HG03342 (cell line): ENCODE data around the gene INTS1.

Source experiments
- ATAC-seq: cut with Tn5 transposase; IDR thresholded peaks from one replicate; pipeline ENCODE4 v1.9.1; 2021; ENCODE audit warnings: mild to moderate bottlenecking, moderate library complexity; ENCODE audit not compliant: unreplicated experiment

The INTS1 gene

DNA sequence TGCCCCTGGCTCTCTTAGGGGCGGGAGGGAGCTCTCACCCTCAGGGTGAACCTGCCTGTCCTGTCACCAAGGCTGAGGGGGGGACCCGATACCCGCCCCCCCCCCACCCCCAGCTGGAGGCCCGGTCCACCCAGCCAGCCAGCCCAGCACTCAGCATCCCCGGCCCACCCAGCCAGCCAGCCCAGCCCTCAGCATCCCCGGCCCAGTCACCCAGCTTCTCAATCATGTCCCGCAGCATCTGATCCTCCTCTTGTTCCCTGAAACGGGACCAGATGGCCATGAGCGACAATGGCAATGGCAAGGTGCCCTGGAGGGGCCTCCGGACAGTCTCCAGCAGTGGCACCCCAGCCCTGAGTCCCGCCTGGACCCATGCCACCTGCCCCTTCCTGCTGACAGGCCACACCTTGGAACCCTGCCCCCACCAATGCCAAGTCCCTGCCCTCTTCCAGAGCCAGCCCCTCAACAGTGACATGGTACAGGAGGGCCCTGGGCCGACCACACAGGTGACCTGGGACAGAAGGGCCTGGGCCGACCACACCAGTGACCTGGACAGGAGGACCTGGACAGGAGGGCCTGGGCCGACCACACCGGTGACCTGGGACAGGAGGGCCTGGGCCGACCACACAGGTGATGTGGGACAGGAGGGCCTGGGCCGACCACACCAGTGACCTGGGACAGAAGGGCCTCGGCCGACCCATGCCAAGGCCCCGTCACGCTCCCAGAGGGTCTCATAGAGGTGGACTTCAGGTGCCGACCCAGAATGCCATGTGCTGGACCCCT is 69.1 kb downstream of the INTS1 start:
- ATAC-seq, result no peak

DNA sequence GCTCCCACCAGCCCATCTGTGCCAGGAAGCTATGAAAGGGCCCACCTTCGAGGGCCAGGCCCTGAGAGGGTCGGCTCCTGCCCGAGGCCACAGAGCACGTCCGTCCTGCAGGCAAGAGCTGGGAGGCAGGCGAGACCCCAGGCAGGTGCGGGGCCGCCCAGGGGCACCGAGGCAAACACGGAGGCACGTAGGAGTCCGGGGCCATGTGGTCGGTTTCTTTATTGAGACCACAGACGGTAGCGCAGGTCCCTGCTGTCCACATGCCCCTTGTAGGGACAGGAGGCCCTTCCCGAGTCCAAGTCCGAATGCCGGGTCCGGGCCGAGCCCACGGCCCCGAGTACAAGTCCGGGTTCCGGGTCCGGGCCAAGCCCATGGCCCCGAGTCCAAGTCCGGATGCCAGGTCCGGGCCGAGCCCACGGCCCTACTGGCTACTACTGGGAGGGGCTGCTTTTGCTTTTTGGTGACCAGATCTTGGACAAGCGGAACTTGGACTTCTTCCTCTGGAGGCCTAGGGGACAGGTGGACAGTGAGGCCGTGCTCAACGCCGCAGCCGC is 69.9 kb downstream of the INTS1 start:
- ATAC-seq, result no peak

DNA sequence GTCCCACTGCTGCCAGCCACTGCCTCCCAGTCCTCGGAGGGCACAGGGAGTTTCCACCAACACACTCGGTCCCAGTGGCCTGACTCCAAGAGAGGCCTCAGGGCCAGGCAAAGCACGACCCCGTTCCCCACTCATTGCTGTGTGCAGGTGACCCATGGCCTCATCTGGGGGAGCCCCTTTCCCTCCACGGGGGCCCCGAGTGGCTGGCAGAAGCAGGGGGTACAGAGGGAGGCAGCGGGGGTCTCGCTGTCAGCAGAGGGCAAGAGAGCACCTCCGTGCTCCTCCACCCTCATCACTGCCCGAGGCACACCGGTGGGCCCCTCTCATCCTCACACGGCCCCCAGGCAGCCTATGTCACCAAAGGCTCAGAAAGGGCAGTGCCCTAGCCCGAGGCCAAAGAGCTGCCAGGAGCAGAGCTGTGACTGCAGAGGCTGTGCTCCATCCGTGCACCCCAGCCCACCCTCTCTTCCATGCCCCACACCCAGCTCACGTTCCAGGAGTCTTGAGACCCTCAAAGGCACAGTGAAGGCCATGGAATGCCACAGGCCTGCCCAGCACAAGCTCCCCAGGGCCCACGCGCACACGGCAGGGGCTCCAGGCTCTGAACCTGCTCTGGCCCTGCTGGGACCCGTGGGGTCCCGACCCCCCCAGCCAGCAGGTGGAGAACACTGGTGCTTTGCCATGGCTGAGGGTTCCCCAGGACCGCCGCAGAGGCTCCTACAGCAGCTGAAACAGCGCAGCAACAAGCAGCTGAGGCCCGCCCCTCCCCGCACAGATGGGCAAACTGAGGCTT is 70.9 kb downstream of the INTS1 start:
- ATAC-seq, result no peak

DNA sequence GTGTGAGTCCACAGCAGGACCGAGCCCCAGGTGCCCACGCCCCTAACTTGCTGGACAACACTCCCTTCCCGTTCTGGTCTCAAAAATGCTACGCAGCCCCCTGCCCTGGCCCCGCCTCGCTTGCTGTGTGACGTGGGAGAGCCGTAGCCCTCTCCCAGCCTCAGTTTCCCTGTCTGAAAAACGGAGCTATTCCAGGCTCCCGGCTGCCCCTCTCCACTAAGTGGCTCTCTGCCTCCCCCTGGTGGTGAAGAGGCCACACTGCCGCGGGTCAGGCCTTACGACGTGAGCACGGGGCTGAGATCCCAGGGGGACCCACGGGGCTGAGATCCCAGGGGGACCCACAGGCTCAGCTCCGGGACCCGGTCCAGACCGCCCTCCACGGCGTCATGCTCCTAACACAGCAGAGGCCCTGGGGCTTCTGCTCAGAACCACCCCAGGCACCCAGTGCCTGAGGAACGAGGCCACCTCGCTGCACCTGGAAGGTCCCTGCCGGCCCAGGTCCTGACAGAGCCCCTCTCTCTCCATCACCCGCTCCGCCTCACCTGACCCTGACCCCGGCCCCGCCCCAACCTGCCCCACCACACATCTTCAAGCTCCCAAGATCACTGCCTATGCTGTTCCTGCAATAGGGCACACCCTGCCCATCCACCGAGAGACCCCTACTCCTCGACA is 71.6 kb downstream of the INTS1 start:
- ATAC-seq, result no peak

DNA sequence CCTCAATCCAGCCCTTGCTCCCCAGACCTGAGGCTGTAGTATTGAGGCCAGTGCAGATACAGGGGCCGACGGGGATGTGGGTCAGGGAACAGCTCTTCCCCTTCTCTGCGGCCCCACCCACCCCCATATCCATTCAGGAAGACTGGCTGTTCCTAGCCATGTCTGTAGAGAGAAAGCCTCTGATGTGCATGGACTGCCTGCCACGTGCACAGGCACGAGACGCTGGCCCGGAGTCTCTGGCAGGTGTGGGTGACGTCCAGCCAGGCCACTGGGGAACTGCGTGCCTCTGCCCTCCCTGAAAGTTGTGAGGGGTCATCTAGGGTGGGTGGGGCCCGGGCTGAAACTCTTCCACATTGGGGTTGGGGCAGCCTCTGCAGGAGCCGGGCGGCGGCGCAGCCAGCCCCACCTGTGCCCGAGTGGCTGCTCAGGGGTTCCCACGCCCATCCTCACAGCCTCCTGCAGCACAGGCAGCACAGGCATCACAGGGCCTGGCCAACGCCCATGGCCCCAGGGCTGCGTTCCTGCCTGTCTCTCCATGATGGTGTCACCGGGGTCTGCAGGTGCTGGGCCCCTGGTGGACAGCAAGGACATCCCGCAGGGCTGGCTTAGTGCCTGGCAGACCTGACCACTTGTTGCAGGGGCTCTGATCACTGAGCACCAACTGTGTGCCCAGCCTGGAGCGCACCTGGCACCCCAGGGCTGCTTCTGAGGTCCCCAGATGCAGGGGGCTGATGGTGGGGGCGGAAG is 72.4 kb downstream of the INTS1 start:
- no peak for ATAC-seq

DNA sequence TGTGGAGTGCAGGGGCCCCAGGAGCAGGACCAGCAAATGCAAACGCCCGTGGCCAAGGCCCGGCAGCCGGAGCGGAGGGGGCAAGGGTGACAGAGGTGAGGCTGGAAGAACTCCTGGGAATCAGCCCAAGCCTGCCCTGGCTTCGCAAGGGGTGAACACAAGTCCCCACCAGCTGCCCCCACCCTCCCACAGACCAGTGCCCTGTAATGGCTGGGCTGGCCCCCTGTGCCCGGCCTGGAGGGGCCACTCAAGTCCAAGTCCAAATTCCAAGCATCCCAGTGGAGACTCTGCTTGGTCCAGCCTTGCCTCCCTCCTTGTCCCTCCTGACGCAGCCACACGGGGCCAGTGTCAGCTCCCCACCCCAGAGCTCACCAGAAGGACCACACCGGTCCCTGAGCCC is 73.0 kb downstream of the INTS1 start:
- ATAC-seq, result no peak

DNA sequence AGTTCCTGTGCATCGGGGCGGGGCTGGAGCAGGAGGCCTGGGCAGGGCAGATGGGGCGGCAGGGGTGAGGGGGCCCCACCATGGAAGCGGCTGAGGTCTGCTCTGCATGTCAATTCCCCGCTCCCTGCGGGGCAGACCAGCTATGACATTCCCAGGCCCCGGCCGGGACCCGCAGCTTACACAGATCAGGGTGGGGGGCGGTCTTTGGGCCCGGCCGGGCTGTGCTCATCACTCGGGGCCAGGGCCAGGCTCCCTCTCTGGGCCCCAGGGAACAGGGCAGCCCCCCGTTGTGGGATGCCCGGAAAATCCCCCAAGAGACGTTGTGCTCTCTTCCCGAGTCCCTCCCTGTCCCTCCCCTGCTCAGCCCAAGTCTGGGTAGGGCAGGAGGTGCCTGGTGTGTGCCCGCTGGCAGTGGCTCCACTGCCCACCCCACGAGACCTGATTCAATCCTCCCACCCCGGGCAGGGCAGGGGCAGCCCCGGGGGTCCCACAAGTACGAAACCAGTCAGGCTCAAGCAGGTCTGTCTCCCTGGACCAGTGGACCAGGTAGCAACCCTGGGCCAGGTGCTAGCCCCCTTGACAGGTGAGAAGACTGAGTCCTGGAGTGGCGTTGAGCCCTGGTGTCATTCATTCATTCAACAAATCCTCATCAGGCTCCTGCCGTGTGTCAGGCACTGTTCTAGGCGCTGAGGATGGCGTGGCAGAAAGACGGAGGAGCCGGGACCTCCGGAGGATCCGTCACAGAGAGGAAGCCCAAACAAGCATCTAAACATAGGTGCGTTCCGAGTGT is 73.9 kb downstream of the INTS1 start:
- no peak for ATAC-seq

DNA sequence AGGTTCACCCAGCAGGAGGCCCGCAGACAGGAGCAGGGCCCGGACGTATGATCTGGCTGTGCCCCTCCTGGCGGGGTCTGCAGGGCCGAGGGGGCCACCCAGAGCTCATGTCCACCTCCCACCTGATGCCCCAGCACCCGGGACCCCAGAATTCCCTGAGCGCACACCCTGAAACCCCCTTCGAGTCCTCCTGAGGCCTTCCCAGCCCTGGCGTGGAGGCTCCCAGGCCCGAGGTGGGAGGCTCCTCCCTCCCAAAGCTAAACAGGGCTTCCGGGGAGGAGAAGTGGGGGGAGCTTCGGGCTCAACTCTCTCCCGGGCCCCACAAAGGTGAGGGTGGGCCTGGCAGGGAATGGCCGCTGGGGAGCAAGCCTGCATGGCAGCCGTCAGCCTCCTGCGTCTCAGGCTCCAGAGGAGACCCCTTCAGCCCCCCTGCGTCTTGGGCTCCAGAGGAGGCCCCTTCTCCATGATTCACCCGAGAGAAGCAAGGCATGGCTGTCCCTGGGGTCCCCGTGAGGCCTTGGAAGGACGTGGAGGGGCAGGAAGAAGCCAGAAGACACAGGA is 75.2 kb downstream of the INTS1 start:
- ATAC-seq, result no peak

DNA sequence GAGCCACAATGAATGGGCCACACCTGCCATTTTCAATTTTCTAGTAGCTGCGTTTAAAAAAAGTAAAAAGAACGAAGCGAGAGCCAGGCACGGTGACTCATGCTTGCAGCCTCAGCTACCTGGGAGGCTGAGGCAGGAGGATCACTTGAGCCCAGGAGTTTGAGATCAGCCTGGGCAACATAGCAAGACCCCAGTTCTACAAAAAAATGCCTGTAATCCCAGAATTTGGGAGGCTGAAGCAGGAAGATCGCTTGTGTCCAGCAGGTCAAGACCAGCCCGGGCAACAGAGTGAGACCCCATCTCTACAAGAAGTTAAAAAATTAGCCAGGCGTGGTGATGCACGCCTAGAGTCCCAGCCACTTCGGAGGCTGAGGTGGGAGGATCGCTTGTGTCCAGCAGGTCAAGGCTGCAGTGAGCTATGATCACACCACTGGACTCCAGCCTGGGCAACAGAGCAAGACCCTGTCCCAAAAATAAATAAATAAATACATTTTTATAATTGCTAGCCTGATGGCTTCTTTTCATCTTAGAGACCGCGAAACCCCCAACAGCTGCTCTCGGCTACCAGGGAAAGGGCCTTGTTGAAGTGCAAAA is 77.0 kb downstream of the INTS1 start:
- ATAC-seq, result no peak

DNA sequence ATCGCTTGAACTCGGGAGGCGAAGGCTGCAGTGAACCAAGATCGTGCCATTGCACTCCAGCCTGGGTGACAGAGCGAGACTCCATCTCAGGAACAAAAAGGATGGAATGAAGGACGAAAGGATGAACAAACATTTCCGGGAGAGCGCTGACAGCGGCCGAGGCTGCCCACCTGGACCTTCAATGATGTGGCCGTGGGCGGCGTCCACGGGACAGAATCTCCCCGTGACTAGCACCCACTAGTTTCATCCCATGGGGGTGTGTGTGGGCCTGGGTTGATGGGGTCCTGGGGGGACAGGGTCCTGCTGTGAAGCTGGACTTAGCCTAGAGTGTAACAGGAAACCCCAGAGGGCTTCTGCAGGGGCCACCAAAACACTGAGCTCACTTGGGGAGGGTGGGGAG is 77.7 kb downstream of the INTS1 start:
- no peak for ATAC-seq

DNA sequence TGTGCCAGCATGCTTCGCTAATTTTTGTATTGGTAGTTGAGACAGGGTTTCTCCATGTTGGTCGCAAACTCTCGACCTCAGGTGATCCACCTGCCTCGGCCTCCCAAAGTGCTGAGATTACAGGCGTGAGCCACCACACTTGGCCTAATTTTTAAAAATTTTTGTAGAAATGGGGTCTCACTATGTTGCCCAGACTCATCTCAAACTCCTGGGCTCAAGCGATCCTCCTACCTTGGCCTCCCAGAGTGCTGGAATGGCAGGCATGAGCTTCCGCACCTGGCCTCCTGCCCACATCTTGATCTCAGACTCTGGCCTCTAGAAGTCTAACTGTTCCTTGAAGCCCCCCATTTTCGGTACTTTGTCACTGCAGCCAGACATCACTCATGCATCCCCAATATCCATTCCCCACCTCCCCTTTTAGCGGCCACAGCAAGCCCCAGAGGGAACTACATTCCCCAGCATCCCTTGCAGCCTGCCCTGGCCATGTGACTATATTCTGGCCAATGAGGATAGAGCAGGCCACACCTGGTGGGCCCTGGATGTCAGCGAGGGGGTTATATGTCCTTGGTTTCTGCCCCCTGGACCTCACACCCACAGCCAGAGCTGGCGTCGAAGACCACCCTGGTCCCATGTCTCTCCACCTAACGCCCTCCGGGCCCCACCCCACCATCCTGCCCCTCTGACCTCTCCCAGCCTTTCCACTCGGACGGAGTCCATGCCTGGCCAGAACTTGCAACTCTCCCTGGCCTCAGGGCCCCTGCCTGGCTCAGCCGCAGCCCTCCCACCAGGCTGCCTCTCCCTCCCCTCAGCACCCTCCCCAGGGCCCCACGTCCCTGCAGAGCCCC is 78.7 kb downstream of the INTS1 start:
- no peak for ATAC-seq

DNA sequence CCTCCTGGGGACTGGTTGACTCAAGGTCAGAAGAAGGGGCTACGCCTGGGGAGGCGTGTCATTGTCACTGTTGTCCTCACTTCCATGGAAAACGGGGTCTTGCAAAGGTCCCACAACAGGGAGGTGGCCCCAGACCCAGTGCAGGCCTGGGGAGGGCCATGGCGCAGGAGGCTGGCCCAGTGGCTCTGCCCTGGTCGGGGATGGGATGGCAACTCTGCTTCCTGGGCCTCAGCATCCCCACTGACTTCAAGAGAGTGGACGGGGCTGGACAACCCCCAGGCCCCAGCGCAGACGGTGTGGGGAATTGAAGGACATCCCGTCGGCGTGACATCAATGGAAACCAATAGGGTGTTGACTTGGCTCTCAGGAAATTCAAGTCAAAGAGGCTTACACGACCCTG is 80.1 kb downstream of the INTS1 start:
- ATAC-seq, result no peak

DNA sequence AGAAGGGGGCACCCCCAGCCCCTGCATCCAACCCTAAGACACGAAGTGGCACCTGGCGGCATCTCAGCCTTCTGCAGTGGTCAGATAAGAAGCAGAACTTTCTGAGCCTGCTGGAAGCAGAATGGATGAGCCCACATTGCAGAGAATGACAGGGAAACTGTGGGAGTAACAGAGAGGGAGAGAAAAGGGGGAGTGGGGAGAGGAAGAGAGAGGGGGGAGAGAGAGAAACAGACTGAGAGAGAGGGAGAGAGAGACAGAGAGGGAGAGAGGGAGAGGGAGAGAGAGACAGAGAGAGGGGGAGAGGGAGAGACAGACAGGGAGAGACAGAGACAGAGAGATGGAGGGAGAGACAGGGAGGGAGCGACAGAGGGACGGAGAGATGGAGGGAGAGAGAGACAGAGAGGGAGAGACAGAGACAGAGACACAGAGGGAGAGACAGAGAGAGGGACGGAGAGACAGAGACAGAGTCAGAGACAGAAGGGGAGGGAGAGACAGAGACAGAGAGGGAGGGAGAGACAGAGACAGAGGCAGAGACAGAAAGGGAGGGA is 80.9 kb downstream of the INTS1 start:
- no peak for ATAC-seq

DNA sequence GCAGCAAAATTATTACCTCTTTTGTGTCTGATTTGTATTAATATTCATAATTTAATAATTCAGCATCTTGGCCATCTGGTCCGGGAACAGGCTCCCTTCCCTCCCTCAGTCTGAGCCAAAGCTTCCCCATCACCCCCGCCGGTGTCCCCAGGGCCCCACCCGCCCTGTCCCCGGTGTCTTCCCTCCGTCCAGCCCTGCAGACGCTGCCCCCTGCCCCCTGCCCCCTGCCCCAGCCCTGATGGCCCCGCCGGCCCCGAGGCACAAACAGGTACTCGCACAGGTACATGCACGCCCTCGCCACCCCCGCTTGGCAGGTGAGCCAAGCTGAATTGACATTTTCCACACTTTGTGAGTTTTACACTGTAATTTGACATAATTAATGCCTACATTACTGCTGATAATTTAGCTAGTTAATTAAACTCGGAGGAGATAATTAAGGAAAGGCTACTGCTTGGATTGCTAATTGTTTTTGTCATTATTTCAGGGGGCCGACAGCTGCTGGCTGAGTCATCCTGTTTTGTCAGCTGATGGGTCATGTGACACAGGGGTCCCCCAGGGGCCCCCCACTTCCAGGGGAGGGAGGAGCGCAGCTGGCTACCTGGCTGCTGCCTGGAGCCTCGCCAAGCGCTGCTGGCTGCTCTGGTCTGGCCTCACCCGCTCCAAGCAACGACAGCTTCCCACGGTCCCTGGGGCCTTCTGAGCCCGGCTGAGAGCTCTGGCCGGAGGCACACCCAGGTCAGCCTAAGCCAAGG is 81.5 kb downstream of the INTS1 start:
- no peak for ATAC-seq

DNA sequence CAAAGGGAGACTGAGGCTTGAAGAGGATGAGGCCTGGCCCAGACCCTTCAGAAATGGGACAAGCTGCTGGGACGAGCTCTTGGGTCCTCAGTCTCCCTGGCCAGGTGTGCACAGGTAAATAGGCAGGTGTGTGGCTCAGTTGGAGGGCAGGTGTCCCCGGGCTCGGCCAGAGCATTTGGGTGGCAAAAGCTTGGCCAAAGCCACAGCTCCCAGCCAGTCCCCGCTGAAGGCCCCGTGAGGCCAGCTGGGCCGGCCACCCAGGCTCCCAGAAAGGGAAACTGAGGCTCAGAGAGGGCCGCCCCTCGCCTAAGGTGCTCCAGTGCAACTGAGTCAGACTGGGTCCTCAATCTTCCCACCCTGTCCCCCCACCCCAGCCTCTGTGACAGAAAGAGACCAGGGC is 82.2 kb downstream of the INTS1 start:
- ATAC-seq, result no peak

DNA sequence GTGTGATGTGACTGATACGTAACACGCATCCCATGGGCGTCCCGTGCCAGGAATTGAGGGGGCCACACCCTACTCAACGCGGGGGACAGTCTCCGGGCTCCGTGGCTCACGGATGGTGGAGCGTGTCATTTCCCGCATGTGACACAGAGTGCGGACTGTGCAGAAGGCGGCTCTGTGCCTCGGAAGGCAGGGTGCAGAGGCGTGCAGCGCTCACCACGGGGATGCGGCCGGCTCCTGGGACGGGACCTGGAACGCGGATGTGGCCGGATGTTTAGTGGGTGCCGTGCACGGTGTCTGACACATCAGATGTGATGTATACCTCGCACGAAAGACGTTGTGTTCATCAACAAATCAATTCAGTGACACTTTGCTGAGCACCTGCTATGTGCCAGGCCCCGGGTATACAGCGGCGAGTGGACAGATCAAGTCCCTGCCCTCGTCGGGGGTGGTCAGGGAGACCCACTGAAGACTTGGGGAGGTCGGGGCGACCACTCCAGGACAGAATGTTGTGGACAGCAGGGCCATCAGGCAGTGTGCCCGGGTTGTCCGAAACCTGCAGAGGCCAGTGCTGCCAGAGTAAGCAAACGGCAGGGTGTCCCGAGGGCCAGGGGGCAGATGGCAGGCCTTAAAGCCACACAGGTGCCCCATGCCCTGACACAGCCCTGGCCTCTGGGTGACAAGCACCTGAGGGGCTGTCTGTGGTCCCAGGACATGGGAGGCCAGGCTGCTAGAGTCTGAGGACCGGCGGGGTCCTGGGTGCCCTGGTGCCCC is 83.0 kb downstream of the INTS1 start:
- ATAC-seq, result no peak
